HL-60 (cell line): ENCODE measurements around the gene SIRT4.

Experiments used
- CTCF ChIP-seq: IDR thresholded peaks from one replicate; pipeline ENCODE4 v1.5.1; 2011; ENCODE audit warnings: low read length, control low read depth, inconsistent platforms; ENCODE audit not compliant: insufficient read depth
- POLR2AphosphoS5 ChIP-seq: IDR thresholded peaks from 2 replicates; pipeline ENCODE4 v1.6.1; 2012; ENCODE audit warnings: low read depth
- REST ChIP-seq: IDR thresholded peaks from 2 replicates; pipeline ENCODE4 v1.6.1; 2012; ENCODE audit warnings: low read depth; ENCODE audit not compliant: insufficient replicate concordance

GRCh38 chr12:120264904-120265472 lies 37.1 kb upstream of the SIRT4 start:
- TF ChIP-seq CTCF (no peak), POLR2AphosphoS5 (no peak), REST (no peak)
